Stomach (tissue), 9 donors: ENCODE measurements around the gene CELF4. TPM values are rescaled to one million over a fixed set of nuclear protein-coding genes. Genes with fewer than 3 reads are reported as not detected.

Source experiments
- DNase-seq, 2 donors: peaks; one replicate each; pipeline versions ENCODE4 v3.0.0 to v3.0.0-alpha.2; 2013 to 2019
- H3K27ac ChIP-seq, 5 donors: fragments of 200-600 bp in 4 of 5; sonication (generic) in 4 of 5; one replicate each; pipeline ENCODE4 v1.5.1; 2013 to 2019; ENCODE audit warnings: mild to moderate bottlenecking in 1 of 5, moderate library complexity in 1 of 5
- H3K27me3 ChIP-seq, 3 donors: fragments of 200-600 bp; sonication (generic); one replicate each; pipeline ENCODE4 v1.5.1; 2017 to 2019; ENCODE audit warnings: mixed run types in 1 of 3
- H3K36me3 ChIP-seq, 4 donors: fragments of 200-600 bp; sonication (generic); 1 replicate in 3 of 4; 2 replicates in 1 of 4; pipeline ENCODE4 v1.5.1; 2016 to 2019
- H3K4me1 ChIP-seq, 4 donors: fragments of 200-600 bp; sonication (generic); one replicate each; pipeline ENCODE4 v1.5.1; 2016 to 2019
- H3K4me3 ChIP-seq, 4 donors: fragments of 200-600 bp; sonication (generic) in 3 of 4; one replicate each; pipeline ENCODE4 v1.5.1; 2016 to 2019; ENCODE audit warnings: mild to moderate bottlenecking in 1 of 4
- H3K9me3 ChIP-seq, 4 donors: fragments of 200-600 bp; sonication (generic); one replicate each; pipeline ENCODE4 v1.5.1; 2016 to 2019
- CTCF ChIP-seq, 7 experiments: fragments of 450-650 bp in 4 of 7; fragments of 200-600 bp in 3 of 7; sonication (generic) in 3 of 7; IDR thresholded peaks; one replicate each; pipeline ENCODE4 v1.5.1; 2016 to 2019; ENCODE audit warnings: antibody characterized with exemption in 7 of 7, control low read depth in 2 of 7, mild to moderate bottlenecking in 1 of 7
- EP300 ChIP-seq: sonication (generic); formaldehyde crosslinking; IDR thresholded peaks from one replicate; pipeline ENCODE4 v1.6.1; 2017; ENCODE audit warnings: antibody characterized with exemption
- POLR2A ChIP-seq, 4 donors: fragments of 450-650 bp; IDR thresholded peaks; one replicate each; pipeline ENCODE4 v1.6.1; 2016; ENCODE audit warnings: antibody characterized with exemption in 4 of 4, control low read depth in 2 of 4, mild to moderate bottlenecking in 1 of 4, moderate library complexity in 1 of 4
- POLR2AphosphoS5 ChIP-seq, 3 donors: sonication (generic); formaldehyde crosslinking; IDR thresholded peaks; one replicate each; pipeline ENCODE4 v1.6.1; 2016; ENCODE audit warnings: antibody characterized with exemption in 3 of 3
- WGBS, 5 donors: extraction: QIAGEN DNeasy Blood & Tissue Kit in 3 of 5; methylation state at CpG; one replicate each; pipeline versions ENCODE4 v1.1.5 to v1.1.7; 2013 to 2018; 5-methylcytosine and 5-hydroxymethylcytosine counted together
- intact Hi-C: fragments of 100-400 bp; cut with DNase I; formaldehyde crosslinking; loops from one replicate; pipeline ENCODE4 v1.15.1; 2023; ENCODE audit warnings: low total_unique reads
- polyA plus RNA-seq, 3 donors: library from polyadenylated mRNA; stranded (reverse); fragments of 200-250 nt; gene quantifications; one replicate each; pipeline ENCODE4 v1.2.3, GENCODE V29; 2013
- total RNA-seq, 5 donors: library from RNA; depleted of rRNA; stranded (reverse); fragments of >200 nt; gene quantifications; one replicate each; pipeline versions ENCODE4 v1.1.0 to v1.2.3, GENCODE V29; 2014 to 2016
- donor health status: healthy with polysubstance abuse.
- donor health status: Bipolar disorder and iron deficiency.
- donor health status: healthy.

Gene CELF4
- total and polyA plus RNA-seq, 8 donors = 0.93 to 2.4 (median 1.8) TPM; not detected in 2

- Histone ChIP-seq H3K4me1 (no peaks in the 10 kb centered on the region), H3K36me3 (no peaks in the 10 kb centered on the region), H3K27me3 (peaks cover 0 to 25% (median 0%) of the 10 kb centered on the region in 3 donors), H3K4me3 (no peak overlapping the region), H3K27ac (no peak overlapping the region), H3K9me3 (no peaks in the 10 kb centered on the region)
- WGBS, 5 donors = 71 to 91% (median 80%) methylated on average over 5 of the region's 5 CpGs
- intact Hi-C loops = no loop called here
- no peak for TF ChIP-seq POLR2AphosphoS5 (IDR thresholded peaks at IDR 0.05)
- TF ChIP-seq CTCF (IDR thresholded peaks at IDR 0.05) = no peak
- peak in 1 of 2 donors; percentile 61 for DNase-seq
Measured at GRCh38 chr18:37516361-37516853, 49.2 kb downstream of the CELF4 start.

- no peak overlapping the region for H3K27ac ChIP-seq
- no peak for DNase-seq
- H3K4me1 ChIP-seq = no peaks in the 10 kb centered on the region
- H3K4me3 ChIP-seq = no peak overlapping the region
- peaks cover 0 to 7% (median 3%) of the 10 kb centered on the region in 4 donors for H3K9me3 ChIP-seq
- TF ChIP-seq POLR2A (IDR thresholded peaks at IDR 0.05) (no peak), EP300 (no peak), POLR2AphosphoS5 (IDR thresholded peaks at IDR 0.05) (no peak), CTCF (IDR thresholded peaks at IDR 0.05) (no peak)
- peaks cover 0 to 25% (median 0%) of the 10 kb centered on the region in 3 donors for H3K27me3 ChIP-seq
- intact Hi-C loops = no loop called here
- no peaks in the 10 kb centered on the region for H3K36me3 ChIP-seq
- 84 to 91% (median 88%) methylated on average over 3 of the region's 3 CpGs for WGBS, 5 donors
Measured at GRCh38 chr18:37514953-37515352, 50.6 kb downstream of the CELF4 start.

GRCh38 chr18:37512400-37512799 lies 53.2 kb downstream of the CELF4 start:
- peaks cover 0 to 16% (median 6%) of the 10 kb centered on the region in 4 donors for H3K9me3 ChIP-seq
- H3K4me1 ChIP-seq = no peaks in the 10 kb centered on the region
- no peaks in the 10 kb centered on the region for H3K36me3 ChIP-seq
- no peak for DNase-seq
- intact Hi-C loops = no loop called here
- no peak for TF ChIP-seq EP300
- no peak for TF ChIP-seq POLR2AphosphoS5 (IDR thresholded peaks at IDR 0.05)
- no peak for TF ChIP-seq POLR2A (IDR thresholded peaks at IDR 0.05)
- TF ChIP-seq CTCF (IDR thresholded peaks at IDR 0.05) = no peak
- WGBS, 5 donors = 68 to 77% (median 72%) methylated on average over 2 of the region's 2 CpGs
- no peak overlapping the region for H3K27ac ChIP-seq
- peaks cover 0 to 19% (median 0%) of the 10 kb centered on the region in 3 donors for H3K27me3 ChIP-seq
- no peak overlapping the region for H3K4me3 ChIP-seq

GRCh38 chr18:37511721-37512298 lies 53.8 kb downstream of the CELF4 start:
- Histone ChIP-seq H3K4me1 (no peaks in the 10 kb centered on the region), H3K4me3 (no peak overlapping the region), H3K9me3 (peaks cover 0 to 16% (median 6%) of the 10 kb centered on the region in 4 donors), H3K27ac (no peak overlapping the region), H3K36me3 (no peaks in the 10 kb centered on the region), H3K27me3 (peaks cover 0 to 13% (median 0%) of the 10 kb centered on the region in 3 donors)
- DNase-seq = peak in 1 of 2 donors; percentile 54
- TF ChIP-seq EP300 = no peak
- no peak for TF ChIP-seq POLR2A (IDR thresholded peaks at IDR 0.05)
- intact Hi-C loops = no loop called here
- 48 to 58% (median 52%) methylated on average over 9 of the region's 9 CpGs for WGBS, 5 donors

- Histone ChIP-seq H3K27ac (no peak overlapping the region), H3K4me1 (no peaks in the 10 kb centered on the region), H3K4me3 (no peak overlapping the region), H3K36me3 (no peaks in the 10 kb centered on the region), H3K27me3 (peaks cover 0 to 7% (median 0%) of the 10 kb centered on the region in 3 donors), H3K9me3 (peaks cover 0 to 16% (median 6%) of the 10 kb centered on the region in 4 donors)
- 51 to 100% (median 90%) methylated on average over 1 of the region's 1 CpG for WGBS, 5 donors
- intact Hi-C loops = no loop called here
- no peak for DNase-seq
- TF ChIP-seq CTCF (IDR thresholded peaks at IDR 0.05) = no peak
- no peak for TF ChIP-seq EP300
- TF ChIP-seq POLR2AphosphoS5 (IDR thresholded peaks at IDR 0.05) = no peak
- TF ChIP-seq POLR2A (IDR thresholded peaks at IDR 0.05) = no peak
Measured at GRCh38 chr18:37509600-37509999, 56.0 kb downstream of the CELF4 start.
